HCT116 (cell line): ENCODE data around the gene AMPD3. TPM values are rescaled to one million over a fixed set of nuclear protein-coding genes. Genes with fewer than 3 reads are reported as not detected.

Experiments
- ATAC-seq: fragments of 200-7000 bp; cut with Tn5 transposase; 2 replicates; pipeline ENCODE4 v1.9.1; 2020; ENCODE audit warnings: mild to moderate bottlenecking, moderate library complexity
- BruUV-seq: library from RNA; stranded (reverse); fragments of 400-500 nt; replicated peaks from 2 replicates; lab custom pipeline; 2021; lab: Mats Ljungman, UMichigan
- CTCF ChIA-PET: fragments of 300-600 bp; sonication (Branson Sonifier 250); formaldehyde crosslinking; loops from one replicate; lab custom pipeline; 2021; ENCODE audit warnings: antibody characterized with exemption; lab: Charles Lee
- POLR2A ChIA-PET: fragments of 300-600, 350-600 bp; sonication (Branson Sonifier 250); formaldehyde crosslinking; loops from one replicate; lab custom pipeline; 2021; ENCODE audit warnings: antibody characterized with exemption; lab: Charles Lee
- RAD21 ChIA-PET, 2 experiments: fragments of 300-600 bp; sonication (Branson Sonifier 250); formaldehyde crosslinking; loops; one replicate each; lab custom pipeline; 2023; ENCODE audit warnings: low total read pairs in 2 of 2; ENCODE audit not compliant: uncharacterized antibody in 2 of 2, unreplicated experiment in 2 of 2, low non-redundant PET in 1 of 2; lab: Charles Lee
- DNase-seq: peaks from one replicate; pipeline ENCODE4 v3.0.0-alpha.2; 2010; ENCODE audit warnings: low read depth, low spot score
- H2AFZ ChIP-seq: fragments of 200-600 bp; shearing (Covaris generic), sonication (generic); 2 replicates; pipeline ENCODE4 v1.6.1; 2017; ENCODE audit warnings: low read depth, mixed run types, mixed read lengths, antibody characterized with exemption, low read length; ENCODE audit not compliant: poor library complexity, severe bottlenecking
- H3K27ac ChIP-seq: 2 replicates; pipeline ENCODE4 v1.5.1; 2012; ENCODE audit warnings: low read depth, low read length
- H3K27me3 ChIP-seq: fragments of 200-600 bp; sonication (generic); 2 replicates; pipeline ENCODE4 v1.6.1; 2016; ENCODE audit warnings: mixed run types, low read length, mixed read lengths; ENCODE audit not compliant: insufficient read depth
- H3K36me3 ChIP-seq, 2 experiments: fragments of 200-500 bp in 1 of 2; fragments of 200-600 bp in 1 of 2; sonication (Bioruptor generic) in 1 of 2; sonication (generic) in 1 of 2; 2 replicates each; pipeline versions ENCODE4 v1.5.1 to v1.6.1; 2014 to 2016; ENCODE audit warnings: low read length in 2 of 2, inconsistent platforms in 1 of 2, mixed read lengths in 1 of 2, mixed run types in 1 of 2; ENCODE audit not compliant: insufficient read depth in 2 of 2, control insufficient read depth in 1 of 2
- H3K4me1 ChIP-seq, 2 experiments: fragments of 200-600 bp in 1 of 2; sonication (generic) in 1 of 2; 2 replicates each; pipeline versions ENCODE4 v1.5.1 to v1.6.1; 2012 to 2017; ENCODE audit warnings: low read length in 2 of 2, inconsistent platforms in 1 of 2, mild to moderate bottlenecking in 1 of 2, mixed read lengths in 1 of 2, mixed run types in 1 of 2, moderate library complexity in 1 of 2; ENCODE audit not compliant: insufficient read depth in 2 of 2, control insufficient read depth in 1 of 2
- H3K4me2 ChIP-seq: fragments of 200-600 bp; sonication (generic); 2 replicates; pipeline ENCODE4 v1.6.1; 2017; ENCODE audit warnings: mixed run types, low read length, mixed read lengths
- H3K4me3 ChIP-seq, 2 experiments: fragments of 200-600 bp in 1 of 2; sonication (generic) in 1 of 2; replicated peaks in 1 of 2; 2 replicates each; pipeline ENCODE4 v1.5.1; 2011 to 2016; ENCODE audit warnings: low read length in 2 of 2, control low read depth in 1 of 2, low read depth in 1 of 2, mild to moderate bottlenecking in 1 of 2, mixed read lengths in 1 of 2, mixed run types in 1 of 2
- H3K79me2 ChIP-seq: fragments of 200-600 bp; sonication (generic); 2 replicates; pipeline ENCODE4 v1.6.1; 2017; ENCODE audit warnings: mild to moderate bottlenecking, mixed run types, low read length, moderate library complexity, mixed read lengths; ENCODE audit not compliant: insufficient read depth
- H3K9ac ChIP-seq: fragments of 200-600 bp; sonication (generic); 2 replicates; pipeline ENCODE4 v1.6.1; 2016; ENCODE audit warnings: low read length, mixed read lengths
- H3K9me2 ChIP-seq: fragments of 200-600 bp; sonication (generic), shearing (Covaris generic); 2 replicates; pipeline ENCODE4 v1.6.1; 2017; ENCODE audit warnings: mixed run types, mild to moderate bottlenecking, moderate library complexity; ENCODE audit not compliant: insufficient read depth
- H3K9me3 ChIP-seq, 2 experiments: fragments of 200-500 bp in 1 of 2; fragments of 200-600 bp in 1 of 2; sonication (Bioruptor generic) in 1 of 2; sonication (generic) in 1 of 2; 2 replicates each; pipeline ENCODE4 v1.6.1; 2014 to 2017; ENCODE audit warnings: low read length in 2 of 2, mixed read lengths in 2 of 2, inconsistent platforms in 1 of 2, low read depth in 1 of 2, mild to moderate bottlenecking in 1 of 2, mixed run types in 1 of 2, moderate library complexity in 1 of 2; ENCODE audit not compliant: control insufficient read depth in 1 of 2, insufficient read depth in 1 of 2
- H4K20me1 ChIP-seq: fragments of 200-600 bp; sonication (generic), shearing (Covaris generic); 2 replicates; pipeline ENCODE4 v1.6.1; 2017; ENCODE audit warnings: mixed run types, mild to moderate bottlenecking, moderate library complexity; ENCODE audit not compliant: insufficient read depth
- CBX3 ChIP-seq: IDR thresholded peaks from 2 replicates; pipeline ENCODE4 v1.6.1; 2012; ENCODE audit warnings: low read depth
- EGR1 ChIP-seq: IDR thresholded peaks from 2 replicates; pipeline ENCODE4 v1.6.1; 2012; ENCODE audit warnings: low read depth
- EZH2phosphoT487 ChIP-seq: fragments of 200-600 bp; IDR thresholded peaks from 2 replicates; pipeline ENCODE4 v1.6.1; 2018; ENCODE audit warnings: antibody characterized with exemption, borderline replicate concordance
- POLR2AphosphoS5 ChIP-seq: IDR thresholded peaks from 2 replicates; pipeline ENCODE4 v1.6.1; 2011; ENCODE audit warnings: mild to moderate bottlenecking, low read depth, low read length, moderate library complexity
- intact Hi-C: fragments of 100-400 bp; cut with micrococcal nuclease; formaldehyde crosslinking; loops from 2 replicates; pipeline ENCODE4 v1.10.0; 2022
- total RNA-seq: library from RNA; stranded (reverse); gene quantifications from one replicate; pipeline ENCODE4 v1.2.1, GENCODE V29; 2021; ENCODE audit not compliant: unreplicated experiment
- TF ChIP-seq, protein P1 (sequence below): IDR thresholded peaks from 2 replicates; pipeline ENCODE4 v1.6.1; 2012
- TF ChIP-seq, protein P2 (sequence below): IDR thresholded peaks from 2 replicates; pipeline ENCODE4 v1.6.1; 2012
- TF ChIP-seq, protein P3 (sequence below), 3 experiments: fragments of 200-600 bp in 1 of 3; sonication (generic) in 1 of 3; IDR thresholded peaks in 2 of 3; conservative IDR thresholded peaks in 1 of 3; 2 replicates each; pipeline ENCODE4 v1.5.1; 2012 to 2017; ENCODE audit warnings: low read depth in 2 of 3, low read length in 2 of 3, antibody characterized with exemption in 1 of 3, borderline replicate concordance in 1 of 3, control low read depth in 1 of 3, mild to moderate bottlenecking in 1 of 3, mixed read lengths in 1 of 3, mixed run types in 1 of 3, moderate library complexity in 1 of 3; ENCODE audit not compliant: insufficient read depth in 1 of 3
- TF ChIP-seq, protein P4 (sequence below): IDR thresholded peaks from 2 replicates; pipeline ENCODE4 v1.6.1; 2012; ENCODE audit warnings: low read depth

Gene AMPD3
- total RNA-seq, 1 experiment from 2014 or later = 25.9 TPM

DNA sequence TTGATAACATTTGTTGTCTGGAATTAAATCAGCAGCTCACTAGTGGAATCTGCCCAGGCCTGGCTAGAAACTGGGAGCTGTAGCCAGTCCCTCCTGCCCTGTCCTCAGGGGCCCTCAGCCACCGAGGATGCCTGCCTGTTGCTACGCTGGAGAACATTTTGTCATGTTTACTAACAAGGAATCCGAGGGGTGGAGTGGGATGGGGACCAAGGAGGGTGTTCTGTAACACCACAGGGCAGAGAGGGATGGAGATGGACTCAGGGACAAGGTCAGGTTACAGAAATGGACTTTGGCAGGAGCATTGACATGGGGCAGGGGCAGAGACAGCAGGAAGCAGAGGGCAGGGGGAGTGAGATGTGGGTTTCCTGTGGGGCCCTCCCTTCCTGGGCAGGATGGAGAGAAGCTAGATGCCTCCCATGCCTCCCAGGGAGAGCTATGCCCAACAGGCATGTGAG, 45.8 kb upstream of the AMPD3 start:
- ATAC-seq (no peak), DNase-seq (no peak)
- H3K4me1 ChIP-seq = peaks cover 20 to 53% of the 10 kb centered on the region in 2 experiments
- no peaks in the 10 kb centered on the region for H3K9me3 ChIP-seq
- H3K9me2 ChIP-seq = no peaks in the 10 kb centered on the region
- H3K27ac ChIP-seq = no peak overlapping the region
- H3K9ac ChIP-seq = no peak overlapping the region
- no peak overlapping the region for H3K4me2 ChIP-seq
- POLR2A ChIA-PET = no interaction called here
- intact Hi-C loops = no loop called here
- H3K27me3 ChIP-seq = no peaks in the 10 kb centered on the region
- no peak overlapping the region for H2AFZ ChIP-seq
- H3K4me3 ChIP-seq = no peak overlapping the region
- no peaks in the 10 kb centered on the region for H3K79me2 ChIP-seq
- TF ChIP-seq, protein P1, sequence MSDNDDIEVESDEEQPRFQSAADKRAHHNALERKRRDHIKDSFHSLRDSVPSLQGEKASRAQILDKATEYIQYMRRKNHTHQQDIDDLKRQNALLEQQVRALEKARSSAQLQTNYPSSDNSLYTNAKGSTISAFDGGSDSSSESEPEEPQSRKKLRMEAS = no peak
- TF ChIP-seq EZH2phosphoT487 (no peak), POLR2AphosphoS5 (no peak), EGR1 (no peak)
- TF ChIP-seq, protein P2, sequence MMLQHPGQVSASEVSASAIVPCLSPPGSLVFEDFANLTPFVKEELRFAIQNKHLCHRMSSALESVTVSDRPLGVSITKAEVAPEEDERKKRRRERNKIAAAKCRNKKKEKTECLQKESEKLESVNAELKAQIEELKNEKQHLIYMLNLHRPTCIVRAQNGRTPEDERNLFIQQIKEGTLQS = no peak
- CTCF ChIA-PET = interaction anchor here (1.0 to 1.4 kb wide), 5 partner anchors 9 to 327 kb away, joined by 3 to 4 read pairs (median 3); no protein-coding TSS in a partner anchor
- no peaks in the 10 kb centered on the region for H4K20me1 ChIP-seq
- RAD21 ChIA-PET = interaction anchor here in 1 of 2 experiments (0.6 kb wide), 1 partner anchor 212 kb away, joined by 4 read pairs; no protein-coding TSS in a partner anchor
- no TSS peak for BruUV-seq
- no peaks in the 10 kb centered on the region for H3K36me3 ChIP-seq

DNA sequence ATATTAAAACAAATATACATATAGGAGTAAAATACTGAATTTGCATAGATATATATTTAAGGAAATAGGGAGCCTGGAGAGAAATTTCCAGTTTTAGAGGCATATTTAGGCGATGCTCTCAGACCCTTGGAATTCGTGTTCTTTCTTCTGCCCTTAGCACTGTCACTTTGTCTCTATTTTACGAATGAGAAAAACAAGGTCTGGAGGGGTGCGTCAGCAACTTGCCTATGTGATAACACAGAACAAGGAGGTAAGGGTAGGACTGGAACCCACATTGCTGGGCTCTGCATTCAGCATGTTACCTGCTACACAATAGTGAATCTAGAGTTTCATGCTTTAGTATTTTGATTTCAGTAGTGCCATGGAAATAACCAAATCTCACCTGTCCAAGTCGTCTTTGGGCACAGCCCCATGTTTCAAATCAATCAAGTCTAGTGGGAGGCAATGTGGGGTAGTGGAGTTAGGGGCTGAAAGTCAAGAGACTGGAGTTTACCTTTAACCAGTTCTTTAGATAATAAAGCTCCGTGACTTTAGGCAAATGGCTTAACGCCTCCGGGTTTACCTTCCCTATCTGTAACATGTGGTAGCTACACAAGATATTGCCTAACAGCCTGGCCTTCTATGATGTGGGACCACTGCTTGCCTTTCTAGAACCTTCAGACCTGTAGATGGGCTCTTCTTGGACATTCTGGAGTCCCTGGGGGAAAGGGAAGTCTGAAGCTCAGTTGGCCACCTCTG, 44.8 kb upstream of the AMPD3 start:
- H3K36me3 ChIP-seq = no peaks in the 10 kb centered on the region
- TF ChIP-seq, protein P1 = no peak
- TF ChIP-seq, protein P3, sequence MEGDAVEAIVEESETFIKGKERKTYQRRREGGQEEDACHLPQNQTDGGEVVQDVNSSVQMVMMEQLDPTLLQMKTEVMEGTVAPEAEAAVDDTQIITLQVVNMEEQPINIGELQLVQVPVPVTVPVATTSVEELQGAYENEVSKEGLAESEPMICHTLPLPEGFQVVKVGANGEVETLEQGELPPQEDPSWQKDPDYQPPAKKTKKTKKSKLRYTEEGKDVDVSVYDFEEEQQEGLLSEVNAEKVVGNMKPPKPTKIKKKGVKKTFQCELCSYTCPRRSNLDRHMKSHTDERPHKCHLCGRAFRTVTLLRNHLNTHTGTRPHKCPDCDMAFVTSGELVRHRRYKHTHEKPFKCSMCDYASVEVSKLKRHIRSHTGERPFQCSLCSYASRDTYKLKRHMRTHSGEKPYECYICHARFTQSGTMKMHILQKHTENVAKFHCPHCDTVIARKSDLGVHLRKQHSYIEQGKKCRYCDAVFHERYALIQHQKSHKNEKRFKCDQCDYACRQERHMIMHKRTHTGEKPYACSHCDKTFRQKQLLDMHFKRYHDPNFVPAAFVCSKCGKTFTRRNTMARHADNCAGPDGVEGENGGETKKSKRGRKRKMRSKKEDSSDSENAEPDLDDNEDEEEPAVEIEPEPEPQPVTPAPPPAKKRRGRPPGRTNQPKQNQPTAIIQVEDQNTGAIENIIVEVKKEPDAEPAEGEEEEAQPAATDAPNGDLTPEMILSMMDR (IDR thresholded peaks at IDR 0.05 in 2 of 3, conservative IDR thresholded peaks at IDR 0.05 in 1 of 3; ENCODE audit: borderline replicate concordance in 1 of 3, insufficient read depth in 1 of 3, low read depth in 2 of 3, low read length in 2 of 3) = no peak
- no peak for TF ChIP-seq POLR2AphosphoS5
- TF ChIP-seq, protein P2 = no peak
- TF ChIP-seq, protein P4, sequence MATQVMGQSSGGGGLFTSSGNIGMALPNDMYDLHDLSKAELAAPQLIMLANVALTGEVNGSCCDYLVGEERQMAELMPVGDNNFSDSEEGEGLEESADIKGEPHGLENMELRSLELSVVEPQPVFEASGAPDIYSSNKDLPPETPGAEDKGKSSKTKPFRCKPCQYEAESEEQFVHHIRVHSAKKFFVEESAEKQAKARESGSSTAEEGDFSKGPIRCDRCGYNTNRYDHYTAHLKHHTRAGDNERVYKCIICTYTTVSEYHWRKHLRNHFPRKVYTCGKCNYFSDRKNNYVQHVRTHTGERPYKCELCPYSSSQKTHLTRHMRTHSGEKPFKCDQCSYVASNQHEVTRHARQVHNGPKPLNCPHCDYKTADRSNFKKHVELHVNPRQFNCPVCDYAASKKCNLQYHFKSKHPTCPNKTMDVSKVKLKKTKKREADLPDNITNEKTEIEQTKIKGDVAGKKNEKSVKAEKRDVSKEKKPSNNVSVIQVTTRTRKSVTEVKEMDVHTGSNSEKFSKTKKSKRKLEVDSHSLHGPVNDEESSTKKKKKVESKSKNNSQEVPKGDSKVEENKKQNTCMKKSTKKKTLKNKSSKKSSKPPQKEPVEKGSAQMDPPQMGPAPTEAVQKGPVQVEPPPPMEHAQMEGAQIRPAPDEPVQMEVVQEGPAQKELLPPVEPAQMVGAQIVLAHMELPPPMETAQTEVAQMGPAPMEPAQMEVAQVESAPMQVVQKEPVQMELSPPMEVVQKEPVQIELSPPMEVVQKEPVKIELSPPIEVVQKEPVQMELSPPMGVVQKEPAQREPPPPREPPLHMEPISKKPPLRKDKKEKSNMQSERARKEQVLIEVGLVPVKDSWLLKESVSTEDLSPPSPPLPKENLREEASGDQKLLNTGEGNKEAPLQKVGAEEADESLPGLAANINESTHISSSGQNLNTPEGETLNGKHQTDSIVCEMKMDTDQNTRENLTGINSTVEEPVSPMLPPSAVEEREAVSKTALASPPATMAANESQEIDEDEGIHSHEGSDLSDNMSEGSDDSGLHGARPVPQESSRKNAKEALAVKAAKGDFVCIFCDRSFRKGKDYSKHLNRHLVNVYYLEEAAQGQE = no peak
- no peak for TF ChIP-seq CBX3
- TF ChIP-seq, all 23 proteins: peak for 0
- ChIA-PET RAD21 (no interaction called here), CTCF (interaction anchor here (1.4 kb wide), 1 partner anchor 8 kb away, joined by 4 read pairs; no protein-coding TSS in a partner anchor), POLR2A (interaction anchor here (1.0 to 1.8 kb wide), 2 partner anchors 44 to 399 kb away, joined by 3 read pairs; partner anchors contain the start of gene EIF4G2)
- no peak overlapping the region for H2AFZ ChIP-seq
- H3K9ac ChIP-seq = no peak overlapping the region
- no peak overlapping the region for H3K4me2 ChIP-seq
- peaks cover 20 to 64% of the 10 kb centered on the region in 2 experiments for H3K4me1 ChIP-seq
- H3K4me3 ChIP-seq = no peak overlapping the region
- no peaks in the 10 kb centered on the region for H3K79me2 ChIP-seq
- no peak overlapping the region for H3K27ac ChIP-seq
- no TSS peak for BruUV-seq
- H4K20me1 ChIP-seq = no peaks in the 10 kb centered on the region
- intact Hi-C loops = no loop called here
- H3K27me3 ChIP-seq = no peaks in the 10 kb centered on the region
- H3K9me2 ChIP-seq = no peaks in the 10 kb centered on the region
- ATAC-seq (no peak), DNase-seq (no peak)
- H3K9me3 ChIP-seq = no peaks in the 10 kb centered on the region
